Hepatocyte (in vitro differentiated cells): ENCODE data around the gene PDIA6. TPM values are rescaled to one million over a fixed set of nuclear protein-coding genes. Genes with fewer than 3 reads are reported as not detected.

Experiments used
- DNase-seq: peaks from one replicate; pipeline ENCODE4 v3.0.0-alpha.2; 2016; ENCODE audit warnings: low spot score
- H2AFZ ChIP-seq: fragments of 200-600 bp; sonication (generic); 2 replicates; pipeline ENCODE4 v1.6.0; 2016; ENCODE audit warnings: antibody characterized with exemption, mild to moderate bottlenecking
- H3K27ac ChIP-seq: fragments of 200-600 bp; sonication (generic); 2 replicates; pipeline ENCODE4 v1.5.1; 2016; ENCODE audit warnings: mild to moderate bottlenecking
- H3K27me3 ChIP-seq: fragments of 200-600 bp; sonication (generic); 2 replicates; pipeline ENCODE4 v1.6.1; 2016
- H3K36me3 ChIP-seq: fragments of 200-600 bp; sonication (generic); replicated peaks from 2 replicates; pipeline ENCODE4 v1.5.1; 2016; ENCODE audit warnings: low read depth; ENCODE audit not compliant: insufficient read depth
- H3K4me1 ChIP-seq: fragments of 200-600 bp; sonication (generic); 2 replicates; pipeline ENCODE4 v1.5.1; 2016; ENCODE audit warnings: mild to moderate bottlenecking, moderate library complexity; ENCODE audit not compliant: insufficient read depth
- H3K4me2 ChIP-seq: fragments of 200-600 bp; sonication (generic); 2 replicates; pipeline ENCODE4 v1.6.0; 2016
- H3K4me3 ChIP-seq: fragments of 200-600 bp; sonication (generic); 2 replicates; pipeline ENCODE4 v1.5.1; 2016; ENCODE audit warnings: mild to moderate bottlenecking
- H3K79me2 ChIP-seq: fragments of 200-600 bp; sonication (generic); 2 replicates; pipeline ENCODE4 v1.6.0; 2017; ENCODE audit warnings: mild to moderate bottlenecking
- H3K9me2 ChIP-seq: fragments of 200-600 bp; sonication (generic); replicated peaks from 2 replicates; pipeline ENCODE4 v1.6.0; 2017; ENCODE audit warnings: mild to moderate bottlenecking; ENCODE audit not compliant: insufficient read depth
- H3K9me3 ChIP-seq: fragments of 200-600 bp; sonication (generic); 2 replicates; pipeline ENCODE4 v1.5.1; 2016; ENCODE audit warnings: low read depth, mild to moderate bottlenecking
- H4K20me1 ChIP-seq: fragments of 200-600 bp; sonication (generic); 2 replicates; pipeline ENCODE4 v1.6.0; 2016; ENCODE audit warnings: mild to moderate bottlenecking; ENCODE audit not compliant: insufficient read depth, poor library complexity, severe bottlenecking
- CTCF ChIP-seq: fragments of 200-600 bp; sonication (generic); IDR thresholded peaks from 2 replicates; pipeline ENCODE4 v1.5.1; 2016; ENCODE audit warnings: antibody characterized with exemption, mild to moderate bottlenecking; ENCODE audit not compliant: poor library complexity
- EZH2 ChIP-seq: fragments of 200-600 bp; sonication (generic); IDR thresholded peaks from 2 replicates; pipeline ENCODE4 v1.6.1; 2016; ENCODE audit warnings: antibody characterized with exemption, mild to moderate bottlenecking, borderline replicate concordance
- EZH2phosphoT487 ChIP-seq: fragments of 200-600 bp; sonication (generic); IDR thresholded peaks from one replicate; pipeline ENCODE4 v1.6.1; 2018; ENCODE audit warnings: antibody characterized with exemption, mild to moderate bottlenecking, low read depth, moderate library complexity; ENCODE audit not compliant: unreplicated experiment, severe bottlenecking
- WGBS: methylation state at CpG from one replicate; pipeline ENCODE4 v1.1.6; 2016; ENCODE audit warnings: low lambda C conversion rate; ENCODE audit errors: missing lambda C conversion rate; 5-methylcytosine and 5-hydroxymethylcytosine counted together
- polyA plus RNA-seq: library from polyadenylated mRNA; unstranded; fragments of >200 nt; fragmentation: Nextera tagmentation; extraction: Ambion mirVana; gene quantifications from 2 replicates; pipeline ENCODE4 v1.2.1, GENCODE V29; 2016
- total RNA-seq: library from RNA; depleted of rRNA; stranded (reverse); fragments of >200 nt; gene quantifications from 2 replicates; pipeline ENCODE4 v1.2.3, GENCODE V29; 2014

Gene PDIA6
- total and polyA plus RNA-seq, 2 experiments from 2014 or later = 507 to 715 TPM

GRCh38 chr2:10763461-10763800 is 49.2 kb downstream of the PDIA6 start:
- Histone ChIP-seq H3K9me2 (no peaks in the 10 kb centered on the region), H3K4me1 (no peaks in the 10 kb centered on the region), H3K9me3 (no peaks in the 10 kb centered on the region), H3K36me3 (no peaks in the 10 kb centered on the region), H3K27ac (no peak overlapping the region), H2AFZ (no peak overlapping the region), H4K20me1 (no peaks in the 10 kb centered on the region), H3K4me2 (no peak overlapping the region), H3K4me3 (no peak overlapping the region), H3K27me3 (no peaks in the 10 kb centered on the region), H3K79me2 (no peaks in the 10 kb centered on the region)
- TF ChIP-seq CTCF (no peak), EZH2 (no peak), EZH2phosphoT487 (no peak)
- WGBS = 87% methylated on average over 9 of the region's 9 CpGs
- DNase-seq = no peak

DNA sequence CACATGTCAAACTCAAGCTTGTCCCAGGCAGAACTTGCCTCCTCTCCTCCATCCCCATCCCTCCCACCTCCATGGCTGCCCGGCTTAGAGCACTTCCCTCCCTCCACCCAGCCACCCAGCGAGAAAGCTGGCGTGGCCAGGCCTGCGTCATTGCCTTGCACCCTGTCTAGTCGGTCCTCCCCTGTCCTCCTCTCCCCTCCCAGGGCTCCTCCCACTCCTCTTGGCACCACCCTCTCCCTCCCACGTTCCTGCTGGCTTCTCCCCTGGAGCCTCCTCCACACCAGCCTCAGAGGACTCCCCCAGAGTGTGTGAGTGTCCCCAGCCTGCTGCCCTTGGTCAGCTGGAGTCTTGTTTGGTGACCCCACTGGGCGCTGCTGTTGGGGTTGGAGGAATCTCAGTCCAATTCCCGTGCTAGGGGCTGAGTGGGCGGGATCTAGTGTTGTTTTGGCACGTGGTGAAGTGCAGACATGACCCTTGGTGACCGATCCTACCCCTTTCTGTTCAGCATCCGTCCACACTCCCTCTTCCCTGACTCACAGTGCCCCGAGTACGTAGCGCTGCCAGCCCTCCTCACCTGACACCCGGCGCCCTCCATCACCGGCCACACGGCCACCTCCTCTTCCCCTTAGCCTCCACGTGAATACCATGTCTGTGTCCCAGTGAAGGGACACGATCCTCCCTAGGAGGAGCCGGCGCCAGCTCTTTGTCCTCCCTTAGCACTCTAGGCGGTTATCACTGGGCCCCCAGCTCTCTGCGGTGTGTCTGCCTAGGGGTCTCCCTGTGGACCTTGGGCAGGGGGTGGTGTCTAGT is 49.7 kb downstream of the PDIA6 start:
- Histone ChIP-seq H3K4me2 (no peak overlapping the region), H3K9me2 (no peaks in the 10 kb centered on the region), H2AFZ (no peak overlapping the region), H3K27ac (no peak overlapping the region), H4K20me1 (no peaks in the 10 kb centered on the region), H3K27me3 (no peaks in the 10 kb centered on the region), H3K79me2 (no peaks in the 10 kb centered on the region), H3K4me1 (no peaks in the 10 kb centered on the region), H3K4me3 (no peak overlapping the region), H3K9me3 (no peaks in the 10 kb centered on the region), H3K36me3 (no peaks in the 10 kb centered on the region)
- 73% methylated on average over 25 of the region's 25 CpGs for WGBS
- DNase-seq = no peak
- TF ChIP-seq CTCF (no peak), EZH2 (no peak), EZH2phosphoT487 (no peak)

DNA sequence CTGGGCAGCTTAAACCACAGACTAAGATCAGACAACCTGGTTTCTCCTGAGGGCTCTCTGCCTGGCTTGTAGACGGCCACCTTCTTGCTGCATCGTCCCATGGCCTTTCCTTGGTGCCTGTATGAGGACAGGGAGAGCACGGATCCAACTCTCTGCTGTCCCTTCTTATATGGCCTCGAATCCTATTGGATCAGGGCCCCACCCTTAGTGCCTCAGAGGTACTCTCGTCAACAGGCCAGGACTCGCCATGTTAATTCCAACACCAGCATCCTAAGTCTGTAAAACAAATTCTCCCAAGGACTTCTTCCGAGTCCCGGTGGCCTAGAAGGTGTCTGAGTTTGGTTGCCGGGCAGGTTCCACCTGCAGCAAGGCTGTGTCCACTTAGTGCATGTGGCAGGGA is 51.0 kb downstream of the PDIA6 start:
- H3K27ac ChIP-seq = no peak overlapping the region
- no peaks in the 10 kb centered on the region for H4K20me1 ChIP-seq
- no peaks in the 10 kb centered on the region for H3K9me2 ChIP-seq
- H3K27me3 ChIP-seq = no peaks in the 10 kb centered on the region
- no peak overlapping the region for H3K4me3 ChIP-seq
- H3K4me1 ChIP-seq = no peaks in the 10 kb centered on the region
- no peak overlapping the region for H2AFZ ChIP-seq
- no peaks in the 10 kb centered on the region for H3K36me3 ChIP-seq
- no peak for DNase-seq
- H3K79me2 ChIP-seq = no peaks in the 10 kb centered on the region
- H3K4me2 ChIP-seq = no peak overlapping the region
- TF ChIP-seq EZH2phosphoT487 = no peak
- TF ChIP-seq EZH2 = no peak
- TF ChIP-seq CTCF = no peak
- H3K9me3 ChIP-seq = no peaks in the 10 kb centered on the region
- 86% methylated on average over 9 of the region's 9 CpGs for WGBS
